Colonic mucosa (tissue), 4 donors: ENCODE measurements around the gene PRICKLE4. TPM values are rescaled to one million over a fixed set of nuclear protein-coding genes. Genes with fewer than 3 reads are reported as not detected.
"Not testable (repeated sequence)": the region's sequence is repeated elsewhere in the genome, so short reads cannot be mapped to it uniquely, and the experiment has no call there.

ENCODE experiments used
- DNase-seq: peaks from one replicate; pipeline ENCODE4 v3.0.0-alpha.2; 2020
- H3K27ac ChIP-seq: fragments of 200-600 bp; one replicate; pipeline ENCODE4 v1.8.0; 2021
- H3K27me3 ChIP-seq: fragments of 200-600 bp; one replicate; pipeline ENCODE4 v1.8.0; 2021
- H3K36me3 ChIP-seq: fragments of 200-600 bp; one replicate; pipeline ENCODE4 v1.8.0; 2021
- H3K4me1 ChIP-seq: fragments of 200-600 bp; one replicate; pipeline ENCODE4 v1.8.0; 2021; ENCODE audit warnings: mild to moderate bottlenecking
- H3K4me3 ChIP-seq: fragments of 200-600 bp; one replicate; pipeline ENCODE4 v1.8.0; 2021
- H3K9ac ChIP-seq, 2 donors: one replicate each; pipeline ENCODE4 v1.7.0; 2013; ENCODE audit warnings: control low read depth in 2 of 2, low read depth in 2 of 2, low read length in 2 of 2
- H3K9me3 ChIP-seq: fragments of 200-600 bp; one replicate; pipeline ENCODE4 v1.8.0; 2021
- CTCF ChIP-seq: fragments of 200-600 bp; IDR thresholded peaks from one replicate; pipeline ENCODE4 v1.8.0; 2022; ENCODE audit warnings: antibody characterized with exemption, mild to moderate bottlenecking
- intact Hi-C: fragments of 100-400 bp; cut with DNase I; formaldehyde crosslinking; loops from one replicate; pipeline ENCODE4 v1.14.1; 2022
- total RNA-seq, 2 donors: library from RNA; stranded (reverse); fragmentation: NEBNext Ultra II Directional in 1 of 2; extraction: Animal tissue kit (Norgen Biotek cat#: 25700) in 1 of 2; gene quantifications; one replicate each; pipeline ENCODE4 v1.2.1, GENCODE V29; 2021
- donor health status: healthy.
- donor health status: DM: no; HTN: no; CAD: no.
- donor health status: DM: no; HTN: no; CAD: no.

The PRICKLE4 gene
- total RNA-seq, 2 donors from 2014 or later: 1.8 to 4.8 TPM

GRCh38 chr6:41799559-41799911 lies 19.0 kb downstream of the PRICKLE4 start:
- intact Hi-C loops: no loop called here
- no peak for TF ChIP-seq CTCF

DNA sequence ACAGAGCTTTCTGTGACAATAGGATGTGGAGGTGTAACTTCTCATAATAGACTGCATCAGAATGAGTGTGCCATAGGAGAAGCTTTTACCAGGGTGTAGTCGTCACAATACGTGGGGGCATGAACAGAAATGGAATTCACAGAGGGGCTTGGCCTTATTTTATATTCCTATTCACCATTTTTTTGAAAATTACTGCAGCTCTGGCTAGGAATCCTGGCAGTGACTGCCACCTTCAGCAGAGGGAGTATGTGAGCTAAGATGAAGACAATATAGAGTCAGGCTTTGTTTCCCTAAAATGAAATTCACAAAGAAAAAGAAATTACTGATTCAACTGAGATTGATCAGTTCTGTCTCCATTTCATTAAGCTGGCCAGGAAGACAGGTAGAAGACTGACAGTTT lies 20.8 kb downstream of the PRICKLE4 start:
- DNase-seq: no peak
- Histone ChIP-seq H3K27ac (no peak overlapping the region), H3K4me1 (no peaks in the 10 kb centered on the region), H3K36me3 (no peaks in the 10 kb centered on the region), H3K9ac (no peak overlapping the region), H3K9me3 (no peaks in the 10 kb centered on the region), H3K4me3 (no peak overlapping the region), H3K27me3 (no peaks in the 10 kb centered on the region)
- TF ChIP-seq CTCF: no peak
- intact Hi-C loops: no loop called here

More at GRCh38 chr6:41799559-41799911, 19.0 kb downstream of the PRICKLE4 start:
- Histone ChIP-seq H3K9ac (no peak overlapping the region), H3K36me3 (no peaks in the 10 kb centered on the region), H3K4me3 (no peak overlapping the region), H3K27ac (no peak overlapping the region), H3K4me1 (no peaks in the 10 kb centered on the region), H3K9me3 (no peaks in the 10 kb centered on the region), H3K27me3 (no peaks in the 10 kb centered on the region)
- no peak for DNase-seq

GRCh38 chr6:41805830-41806774 lies 25.5 kb downstream of the PRICKLE4 start:
- Histone ChIP-seq H3K4me3 (no peak overlapping the region), H3K9me3 (no peaks in the 10 kb centered on the region), H3K36me3 (no peaks in the 10 kb centered on the region), H3K27me3 (no peaks in the 10 kb centered on the region), H3K4me1 (no peaks in the 10 kb centered on the region), H3K9ac (no peak overlapping the region), H3K27ac (no peak overlapping the region)
- no peak for TF ChIP-seq CTCF
- intact Hi-C loops: no loop called here
- no peak for DNase-seq

DNA sequence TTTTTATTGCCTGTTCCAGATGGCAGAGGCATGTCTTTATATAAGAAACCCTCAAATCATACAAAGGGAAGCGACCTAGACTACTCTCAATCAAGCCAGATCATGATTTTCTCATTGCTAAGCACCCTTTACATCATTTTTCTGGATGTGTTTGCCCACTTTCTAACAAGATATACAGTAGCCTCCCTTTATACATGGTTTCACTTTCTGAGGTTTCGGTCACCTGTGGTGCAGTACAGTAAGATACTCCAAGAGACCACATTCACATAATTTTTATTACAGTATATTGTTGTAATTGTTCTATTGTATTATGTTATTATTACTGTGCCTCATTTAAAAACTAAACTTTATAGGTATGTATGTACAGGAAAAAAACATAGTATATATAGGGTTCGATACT lies 30.5 kb downstream of the PRICKLE4 start:
- no peaks in the 10 kb centered on the region for H3K27me3 ChIP-seq
- no peaks in the 10 kb centered on the region for H3K4me1 ChIP-seq
- intact Hi-C loops: no loop called here
- TF ChIP-seq CTCF: no peak
- H3K9me3 ChIP-seq: no peaks in the 10 kb centered on the region
- no peak overlapping the region for H3K27ac ChIP-seq
- no peak overlapping the region for H3K9ac ChIP-seq
- no peak for DNase-seq
- H3K36me3 ChIP-seq: no peaks in the 10 kb centered on the region
- no peak overlapping the region for H3K4me3 ChIP-seq

DNA sequence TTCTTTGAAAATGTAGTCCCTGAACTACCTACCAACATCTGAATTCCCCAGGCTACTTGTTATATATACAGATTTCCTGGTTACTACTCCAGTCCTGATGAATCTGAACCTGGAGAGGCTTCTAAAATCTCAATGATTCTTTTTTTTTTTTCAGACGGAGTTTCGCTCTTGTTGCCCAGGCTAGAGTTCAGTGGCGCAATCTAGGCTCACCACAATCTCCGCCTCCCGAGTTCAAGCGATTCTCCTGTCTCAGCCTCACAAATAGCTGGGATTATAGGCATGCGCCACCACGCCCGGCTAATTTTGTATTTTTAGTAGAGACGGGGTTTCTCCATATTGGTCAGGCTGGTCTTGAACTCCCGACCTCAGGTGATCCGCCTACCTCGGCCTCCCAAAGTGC lies 31.4 kb downstream of the PRICKLE4 start:
- H3K4me1 ChIP-seq, H3K27me3 ChIP-seq, H3K36me3 ChIP-seq, H3K4me3 ChIP-seq, H3K9ac ChIP-seq, intact Hi-C loops, H3K9me3 ChIP-seq, DNase-seq, H3K27ac ChIP-seq: not testable (repeated sequence)

DNA sequence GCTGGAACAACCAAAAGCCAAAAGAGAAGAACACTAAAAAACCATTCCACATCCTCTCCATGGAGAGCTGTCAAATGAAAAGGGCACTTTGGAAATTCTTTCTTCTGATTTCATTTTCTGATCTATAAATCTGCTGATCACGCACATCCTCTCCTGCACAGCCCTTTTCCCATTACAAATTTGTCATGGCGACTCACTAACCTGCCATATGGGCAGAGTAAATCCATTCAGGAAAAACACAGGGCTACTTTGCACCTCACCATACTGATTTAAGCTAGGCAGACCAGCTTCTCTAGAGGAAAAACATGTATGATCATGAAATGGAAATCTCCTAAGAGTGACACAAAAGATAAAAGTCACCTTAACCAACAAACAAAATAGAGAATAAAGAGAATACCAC lies 32.9 kb downstream of the PRICKLE4 start:
- Histone ChIP-seq H3K9ac (no peak overlapping the region), H3K27me3 (no peaks in the 10 kb centered on the region), H3K36me3 (no peaks in the 10 kb centered on the region), H3K9me3 (no peaks in the 10 kb centered on the region), H3K27ac (no peak overlapping the region), H3K4me1 (no peaks in the 10 kb centered on the region), H3K4me3 (no peak overlapping the region)
- DNase-seq: no peak
- TF ChIP-seq CTCF: no peak
- intact Hi-C loops: no loop called here
